Thyroid gland (tissue), 4 donors: Measurements from ENCODE around the gene MB. TPM values are rescaled to one million over a fixed set of nuclear protein-coding genes. Genes with fewer than 3 reads are reported as not detected.
A peak's percentile ranks its signal among the peaks of the same experiment; 100 is the strongest.

Source experiments
- DNase-seq, 2 donors: peaks; one replicate each; pipeline ENCODE4 v3.0.0-alpha.2; 2019
- H3K27ac ChIP-seq, 3 donors: fragments of 200-600 bp; sonication (generic); 1 replicate in 2 of 3; 2 replicates in 1 of 3; pipeline ENCODE4 v1.5.1; 2016 to 2019; ENCODE audit warnings: mild to moderate bottlenecking in 1 of 3, moderate library complexity in 1 of 3
- H3K27me3 ChIP-seq: fragments of 200-600 bp; sonication (generic); one replicate; pipeline ENCODE4 v1.5.1; 2019
- H3K36me3 ChIP-seq, 2 donors: fragments of 200-600 bp; sonication (generic); one replicate each; pipeline ENCODE4 v1.5.1; 2016 to 2019
- H3K4me1 ChIP-seq, 2 donors: fragments of 200-600 bp; sonication (generic); one replicate each; pipeline ENCODE4 v1.5.1; 2017 to 2019
- H3K4me3 ChIP-seq, 3 donors: fragments of 200-600 bp; sonication (generic); replicated peaks in 1 of 3; 1 replicate in 2 of 3; 2 replicates in 1 of 3; pipeline ENCODE4 v1.5.1; 2016; ENCODE audit warnings: mild to moderate bottlenecking in 1 of 3
- H3K9me3 ChIP-seq: fragments of 200-600 bp; sonication (generic); one replicate; pipeline ENCODE4 v1.5.1; 2017
- CTCF ChIP-seq, 6 experiments: fragments of 200-600 bp in 3 of 6; fragments of 450-650 bp in 3 of 6; sonication (generic) in 3 of 6; IDR thresholded peaks; one replicate each; pipeline ENCODE4 v1.5.1; 2016 to 2019; ENCODE audit warnings: antibody characterized with exemption in 6 of 6, mild to moderate bottlenecking in 2 of 6, inconsistent platforms in 1 of 6, moderate library complexity in 1 of 6
- POLR2A ChIP-seq, 2 donors: fragments of 450-650 bp; IDR thresholded peaks; one replicate each; pipeline ENCODE4 v1.6.1; 2017; ENCODE audit warnings: antibody characterized with exemption in 2 of 2, mild to moderate bottlenecking in 2 of 2, moderate library complexity in 1 of 2
- WGBS, 2 donors: methylation state at CpG; one replicate each; pipeline ENCODE4 v1.1.5; 2017; 5-methylcytosine and 5-hydroxymethylcytosine counted together
- intact Hi-C: fragments of 100-400 bp; cut with DNase I; formaldehyde crosslinking; loops from one replicate; pipeline ENCODE4 v1.15.1; 2023
- total RNA-seq, 4 donors: library from RNA; depleted of rRNA; stranded (reverse); fragments of >200 nt; gene quantifications; one replicate each; pipeline ENCODE4 v1.2.3, GENCODE V29; 2016

MB gene
- total RNA-seq, 4 donors from 2014 or later: 0.45 to 1.8 TPM; not detected in 2

DNA sequence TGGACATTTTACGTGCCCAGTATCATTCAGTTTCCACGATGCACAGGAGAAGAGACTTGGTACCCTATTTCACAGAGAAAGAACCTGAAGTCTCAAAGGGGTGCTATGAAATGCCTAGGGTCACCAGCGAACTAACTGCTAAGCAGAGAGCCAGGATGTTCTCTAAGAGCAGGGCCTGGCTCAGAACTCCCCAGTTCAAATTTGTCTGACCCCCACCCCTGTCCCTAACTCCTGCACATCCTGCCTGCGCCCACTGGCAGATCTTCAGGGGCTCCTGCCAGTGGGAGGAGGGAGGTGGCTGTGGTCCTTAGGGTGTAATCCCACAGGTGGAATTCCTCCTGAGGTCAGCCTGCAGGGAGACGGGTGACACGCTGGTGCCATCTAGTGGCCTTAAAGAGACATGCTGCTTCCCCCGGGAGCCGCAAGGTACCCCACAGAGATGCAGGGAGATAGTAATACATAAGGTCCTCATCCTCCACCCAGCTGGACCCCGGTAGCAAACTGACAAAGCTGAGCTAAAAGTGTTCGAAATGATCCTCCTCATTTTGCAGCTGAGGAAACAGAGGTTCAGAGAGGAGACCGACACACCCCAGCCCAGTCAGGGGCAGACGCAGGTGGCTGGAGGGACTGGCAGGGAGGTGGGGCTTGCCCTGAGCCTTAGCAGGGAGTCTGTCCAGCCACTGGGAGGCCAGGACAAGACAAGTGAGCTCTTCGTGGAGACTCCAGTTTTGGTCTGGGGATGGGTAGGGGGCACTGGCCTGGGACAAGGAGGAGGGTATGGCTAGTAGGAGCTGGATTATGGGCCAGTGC lies 34.1 kb downstream of the MB start:
- no peak overlapping the region for H3K4me3 ChIP-seq
- H3K27ac ChIP-seq: no peak overlapping the region
- peaks cover 10 to 14% of the 10 kb centered on the region in 2 donors for H3K4me1 ChIP-seq
- H3K9me3 ChIP-seq: no peaks in the 10 kb centered on the region
- peak; percentile 58 to 61 for DNase-seq
- intact Hi-C loops: loop anchor here (2.0 kb wide), 1 partner anchor 152 kb away; no protein-coding TSS in a partner anchor
- TF ChIP-seq CTCF (IDR thresholded peaks at IDR 0.05): peak; percentile 82 to 97 (median 89)
- no peak for TF ChIP-seq POLR2A (IDR thresholded peaks at IDR 0.05)
- H3K36me3 ChIP-seq: no peaks in the 10 kb centered on the region
- WGBS, 2 donors: 32 to 39% methylated on average over 9 to 13 of the region's 13 CpGs
- no peaks in the 10 kb centered on the region for H3K27me3 ChIP-seq

DNA sequence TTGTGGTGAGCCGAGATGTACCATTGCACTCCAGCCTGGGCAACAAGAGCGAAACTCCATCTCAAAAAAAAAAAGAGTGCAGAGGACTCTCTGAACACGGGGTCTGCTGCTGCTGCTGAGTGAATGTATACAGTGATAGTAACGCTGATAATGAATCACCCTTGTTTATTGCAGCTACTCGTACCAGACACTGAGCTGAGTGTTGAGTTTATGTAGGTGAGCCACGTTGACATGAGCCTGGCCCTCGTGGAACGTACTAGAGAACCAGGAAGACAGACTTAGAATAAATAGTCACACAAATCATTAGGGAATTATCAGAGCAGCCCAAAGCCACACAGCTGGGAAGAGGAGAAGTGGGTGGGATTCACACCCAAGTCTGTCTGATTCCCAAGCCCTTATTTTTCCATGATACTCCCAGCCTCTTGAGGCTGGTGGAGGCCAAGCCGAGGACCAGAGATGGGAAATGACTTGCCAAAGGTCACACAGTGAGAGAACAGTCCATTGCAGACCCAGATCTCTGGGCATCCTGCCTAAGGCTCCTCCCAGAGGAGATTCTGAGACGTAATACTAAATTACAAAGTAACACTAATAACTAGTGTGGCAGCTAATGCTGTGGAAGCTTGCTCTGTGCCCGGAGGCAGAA lies 34.8 kb downstream of the MB start:
- intact Hi-C loops: loop anchor here (2.0 kb wide), 1 partner anchor 152 kb away; no protein-coding TSS in a partner anchor
- TF ChIP-seq CTCF (IDR thresholded peaks at IDR 0.05) (no peak), POLR2A (IDR thresholded peaks at IDR 0.05) (no peak)
- Histone ChIP-seq H3K4me3 (no peak overlapping the region), H3K36me3 (no peaks in the 10 kb centered on the region), H3K4me1 (peaks cover 3 to 7% of the 10 kb centered on the region in 2 donors), H3K9me3 (no peaks in the 10 kb centered on the region), H3K27ac (no peak overlapping the region), H3K27me3 (no peaks in the 10 kb centered on the region)
- DNase-seq: no peak
- 73% methylated on average over 11 of the region's 11 CpGs for WGBS, 2 donors

DNA sequence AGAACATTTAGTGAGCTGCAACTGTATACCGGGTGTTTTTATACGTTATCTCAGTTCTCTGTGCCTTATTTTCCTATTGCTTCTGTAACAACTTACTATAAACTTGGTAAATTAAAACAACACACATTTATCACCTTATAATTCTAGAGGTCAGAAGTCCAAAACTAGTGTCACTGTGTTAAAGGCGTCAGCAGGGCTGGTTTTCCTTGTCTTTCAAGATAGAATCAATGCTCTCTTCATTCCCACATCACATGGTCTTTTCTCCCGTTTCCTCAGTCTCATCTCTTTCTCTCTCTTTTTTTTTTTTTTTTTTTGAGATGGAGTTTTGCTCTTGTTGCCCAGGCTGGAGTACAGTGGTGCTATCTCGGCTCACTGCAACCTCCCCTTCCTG lies 36.1 kb downstream of the MB start:
- 89 to 94% methylated on average over 5 of the region's 5 CpGs for WGBS, 2 donors

GRCh38 chr22:35580351-35581022 lies 36.6 kb downstream of the MB start:
- intact Hi-C loops: no loop called here
- Histone ChIP-seq H3K9me3 (no peaks in the 10 kb centered on the region), H3K27me3 (no peaks in the 10 kb centered on the region), H3K36me3 (no peaks in the 10 kb centered on the region), H3K4me3 (no peak overlapping the region), H3K4me1 (no peaks in the 10 kb centered on the region), H3K27ac (no peak overlapping the region)
- 90 to 94% methylated on average over 9 to 10 of the region's 10 CpGs for WGBS, 2 donors
- no peak for DNase-seq
- TF ChIP-seq POLR2A (IDR thresholded peaks at IDR 0.05) (no peak), CTCF (IDR thresholded peaks at IDR 0.05) (no peak)

More for the DNA sequence above, 36.1 kb downstream of the MB start:
- Histone ChIP-seq H3K36me3 (no peaks in the 10 kb centered on the region), H3K9me3 (no peaks in the 10 kb centered on the region), H3K27me3 (no peaks in the 10 kb centered on the region), H3K4me1 (no peaks in the 10 kb centered on the region), H3K4me3 (no peak overlapping the region), H3K27ac (no peak overlapping the region)
- DNase-seq: no peak
- TF ChIP-seq POLR2A (IDR thresholded peaks at IDR 0.05) (no peak), CTCF (IDR thresholded peaks at IDR 0.05) (no peak)
- intact Hi-C loops: no loop called here
